ENCODE measurements around the gene CGB8. TPM values are rescaled to one million over a fixed set of nuclear protein-coding genes. Genes with fewer than 3 reads are reported as not detected.

CGB8 gene
- total RNA-seq, 3 donors from 2014 or later: not detected

GRCh38 chr19:49086296-49086695 is 37.4 kb upstream of the CGB8 start:
- no peak for DNase-seq (ENCODE audit: low spot score in 2 of 2)
- intact Hi-C loops (cut with DNase I; ENCODE audit: low total_unique reads): no loop called here
- Histone ChIP-seq H3K27me3 (no peaks in the 10 kb centered on the region), H3K27ac (peak overlapping the region in 1 of 2 donors; percentile 89), H3K9me3 (no peaks in the 10 kb centered on the region), H3K4me3 (peak overlapping the region; percentile 86 to 94 (median 88)), H3K4me1 (peaks cover 7 to 9% of the 10 kb centered on the region in 2 donors), H3K36me3 (no peaks in the 10 kb centered on the region)
- TF ChIP-seq POLR2A (IDR thresholded peaks at IDR 0.05) (no peak), POLR2AphosphoS5 (IDR thresholded peaks at IDR 0.05) (no peak)
- TF ChIP-seq, protein P1, sequence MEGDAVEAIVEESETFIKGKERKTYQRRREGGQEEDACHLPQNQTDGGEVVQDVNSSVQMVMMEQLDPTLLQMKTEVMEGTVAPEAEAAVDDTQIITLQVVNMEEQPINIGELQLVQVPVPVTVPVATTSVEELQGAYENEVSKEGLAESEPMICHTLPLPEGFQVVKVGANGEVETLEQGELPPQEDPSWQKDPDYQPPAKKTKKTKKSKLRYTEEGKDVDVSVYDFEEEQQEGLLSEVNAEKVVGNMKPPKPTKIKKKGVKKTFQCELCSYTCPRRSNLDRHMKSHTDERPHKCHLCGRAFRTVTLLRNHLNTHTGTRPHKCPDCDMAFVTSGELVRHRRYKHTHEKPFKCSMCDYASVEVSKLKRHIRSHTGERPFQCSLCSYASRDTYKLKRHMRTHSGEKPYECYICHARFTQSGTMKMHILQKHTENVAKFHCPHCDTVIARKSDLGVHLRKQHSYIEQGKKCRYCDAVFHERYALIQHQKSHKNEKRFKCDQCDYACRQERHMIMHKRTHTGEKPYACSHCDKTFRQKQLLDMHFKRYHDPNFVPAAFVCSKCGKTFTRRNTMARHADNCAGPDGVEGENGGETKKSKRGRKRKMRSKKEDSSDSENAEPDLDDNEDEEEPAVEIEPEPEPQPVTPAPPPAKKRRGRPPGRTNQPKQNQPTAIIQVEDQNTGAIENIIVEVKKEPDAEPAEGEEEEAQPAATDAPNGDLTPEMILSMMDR (IDR thresholded peaks at IDR 0.05): no peak

- Histone ChIP-seq H3K27ac (peak overlapping the region; percentile 89 to 93), H3K4me1 (peaks cover 7 to 9% of the 10 kb centered on the region in 2 donors), H3K4me3 (peak overlapping the region; percentile 86 to 94 (median 88)), H3K36me3 (no peaks in the 10 kb centered on the region), H3K9me3 (no peaks in the 10 kb centered on the region), H3K27me3 (no peaks in the 10 kb centered on the region)
- intact Hi-C loops (cut with DNase I; ENCODE audit: low total_unique reads): no loop called here
- TF ChIP-seq POLR2AphosphoS5 (IDR thresholded peaks at IDR 0.05) (no peak), POLR2A (IDR thresholded peaks at IDR 0.05) (no peak)
- TF ChIP-seq, protein P1 (IDR thresholded peaks at IDR 0.05): no peak
- no peak for DNase-seq (ENCODE audit: low spot score in 2 of 2)
These were observed 36.9 kb upstream of the CGB8 start for GRCh38 chr19:49085868-49086232.

DNA sequence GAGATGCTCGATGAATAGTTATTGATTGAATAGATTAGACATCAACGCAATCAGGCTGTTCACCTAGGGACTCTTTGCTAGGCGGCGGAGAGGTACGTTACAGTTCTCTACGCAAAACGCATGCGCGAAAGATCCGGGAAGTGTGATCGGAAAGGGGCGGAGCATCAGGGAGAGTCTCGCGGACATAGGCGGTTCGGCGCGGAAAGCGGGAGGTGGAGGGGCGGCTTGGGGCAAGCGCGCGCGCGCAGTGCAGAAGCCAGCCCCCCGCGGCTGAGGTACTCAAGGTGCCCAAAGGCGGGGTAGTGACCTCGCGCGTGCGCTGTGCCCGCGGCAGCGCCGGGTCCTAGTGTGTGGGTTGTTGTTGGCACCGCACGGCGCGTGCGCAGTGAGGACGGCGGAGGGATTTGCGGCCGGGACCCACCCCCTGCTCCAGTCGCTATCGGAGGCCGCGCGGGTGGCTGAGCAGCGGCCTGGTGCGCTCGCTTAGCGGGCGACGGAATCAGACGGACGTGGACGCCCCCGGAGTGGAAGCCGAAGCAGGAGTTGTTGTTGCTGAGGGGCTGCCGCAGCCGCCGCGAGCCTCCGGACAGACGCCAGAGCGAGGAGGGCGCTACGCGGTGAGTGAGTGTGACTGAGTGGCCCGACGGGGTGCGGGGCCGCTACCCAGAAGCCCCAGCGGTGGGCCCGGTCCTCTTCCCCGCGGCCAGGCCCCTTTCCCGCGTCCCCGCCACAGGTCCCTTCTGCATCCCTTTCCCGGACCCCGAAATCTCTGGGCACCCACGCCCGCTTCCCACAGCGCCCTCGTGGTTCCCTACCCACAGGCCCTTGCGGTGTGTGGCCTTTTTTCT is 36.3 kb upstream of the CGB8 start, which contains the start of gene SNRNP70:
Gene SNRNP70 (plus strand): TSS at position 432 of the 848 bp plus-strand sequence. CDS start 964 bp downstream, outside the sequence.
- TF ChIP-seq, protein P1 (IDR thresholded peaks at IDR 0.05): peak in 1 of 3 donors; percentile 15
- TF ChIP-seq POLR2A (IDR thresholded peaks at IDR 0.05) (peak; percentile 96), POLR2AphosphoS5 (IDR thresholded peaks at IDR 0.05) (peak; percentile 83 to 92 (median 85))
- Histone ChIP-seq H3K36me3 (no peaks in the 10 kb centered on the region), H3K27me3 (no peaks in the 10 kb centered on the region), H3K4me1 (peaks cover 7 to 9% of the 10 kb centered on the region in 2 donors), H3K27ac (peak within 1 kb of the TSS; percentile 89 to 93), H3K4me3 (peak within 1 kb of the TSS; percentile 86 to 94 (median 88)), H3K9me3 (no peaks in the 10 kb centered on the region)
- DNase-seq (ENCODE audit: low spot score in 2 of 2): peak; percentile 98 to 99
- intact Hi-C loops (cut with DNase I; ENCODE audit: low total_unique reads): no loop called here

DNA sequence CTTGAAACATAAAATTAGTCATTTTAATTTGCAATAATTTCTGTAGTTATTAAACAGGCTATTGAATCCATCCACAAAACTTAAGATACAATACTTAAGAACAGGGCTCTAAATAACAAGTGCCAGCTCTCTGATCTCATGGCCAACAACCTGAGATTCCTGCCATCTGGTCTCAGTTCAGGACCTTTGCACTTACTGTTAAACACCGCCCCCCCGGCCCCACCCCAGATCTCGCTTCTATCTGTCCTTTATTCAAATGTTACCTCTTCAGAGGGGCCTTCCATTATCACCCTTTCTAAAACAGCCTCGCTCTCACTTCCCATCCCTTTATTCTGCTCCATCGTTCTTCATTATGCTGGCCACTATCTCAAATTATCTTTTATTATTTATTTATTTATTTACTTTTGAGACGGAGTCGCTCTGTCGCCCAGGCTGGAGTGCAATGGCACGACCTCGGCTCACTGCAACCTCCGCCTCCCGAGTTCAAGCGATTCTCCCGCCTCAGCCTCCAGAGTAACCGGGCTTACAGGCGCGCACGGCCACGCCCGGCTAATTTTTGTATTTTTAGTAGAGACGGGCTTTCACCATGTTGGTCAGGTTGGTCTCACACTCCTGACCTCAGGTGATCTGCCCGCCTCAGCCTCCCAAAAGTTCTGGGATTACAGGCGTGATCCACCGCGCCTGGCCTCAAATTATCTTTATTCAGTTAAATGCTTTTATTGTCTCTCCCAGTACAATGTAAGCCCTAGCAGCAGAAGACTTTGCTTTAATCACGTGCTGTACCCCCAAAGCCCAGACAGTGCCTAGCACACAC is 35.5 kb upstream of the CGB8 start:
- peaks cover 7 to 9% of the 10 kb centered on the region in 2 donors for H3K4me1 ChIP-seq
- no peaks in the 10 kb centered on the region for H3K9me3 ChIP-seq
- peak overlapping the region; percentile 86 to 94 (median 88) for H3K4me3 ChIP-seq
- no peaks in the 10 kb centered on the region for H3K27me3 ChIP-seq
- DNase-seq (ENCODE audit: low spot score in 2 of 2): no peak
- no peak for TF ChIP-seq POLR2A (IDR thresholded peaks at IDR 0.05)
- no peak for TF ChIP-seq POLR2AphosphoS5 (IDR thresholded peaks at IDR 0.05)
- TF ChIP-seq, protein P1 (IDR thresholded peaks at IDR 0.05): no peak
- intact Hi-C loops (cut with DNase I; ENCODE audit: low total_unique reads): no loop called here
- H3K36me3 ChIP-seq: no peaks in the 10 kb centered on the region
- peak overlapping the region; percentile 89 to 93 for H3K27ac ChIP-seq

All from breast epithelium (tissue), 4 donors.